K562 (cell line): ENCODE data around the gene DYNC1I2. TPM values are rescaled to one million over a fixed set of nuclear protein-coding genes. Genes with fewer than 3 reads are reported as not detected.
A peak's percentile ranks its signal among the peaks of the same experiment; 100 is the strongest.

Experiments
- CREB3L1 ChIP-seq: fragments of 450-650 bp; IDR thresholded peaks from 2 replicates; pipeline ENCODE4 v1.6.1; 2014; ENCODE audit warnings: low read depth, mild to moderate bottlenecking, moderate library complexity, borderline replicate concordance
- RNF2 ChIP-seq: sonication (generic); IDR thresholded peaks from 2 replicates; pipeline ENCODE4 v1.6.1; 2016
- YY1 ChIP-seq, 3 experiments: IDR thresholded peaks; 2 replicates each; pipeline ENCODE4 v1.6.1; 2011; ENCODE audit warnings: low read length in 2 of 3, mild to moderate bottlenecking in 2 of 3, moderate library complexity in 2 of 3, borderline replicate concordance in 1 of 3, control low read depth in 1 of 3, low read depth in 1 of 3; ENCODE audit not compliant: insufficient read depth in 3 of 3, insufficient replicate concordance in 2 of 3, control insufficient read depth in 1 of 3, insufficient read length in 1 of 3; ENCODE audit errors: extremely low read depth in 1 of 3
- ZBTB40 ChIP-seq, 2 experiments: fragments of 450-650 bp in 1 of 2; sonication (generic) in 1 of 2; formaldehyde crosslinking in 1 of 2; IDR thresholded peaks; 2 replicates each; pipeline versions ENCODE4 v1.7.1 to v1.9.0; 2016 to 2022; ENCODE audit warnings: inconsistent platforms in 1 of 2, mild to moderate bottlenecking in 1 of 2, missing genetic modification reagents in 1 of 2
- ZNF407 ChIP-seq: fragments of 450-650 bp; IDR thresholded peaks from 2 replicates; pipeline ENCODE4 v1.6.1; 2016; ENCODE audit warnings: low read depth
- polyA plus RNA-seq, 8 experiments: library from polyadenylated mRNA; depleted of rRNA in 4 of 8; stranded (reverse) in 5 of 8; unstranded in 3 of 8; fragments of >200 nt; fragmentation: Nextera tagmentation in 2 of 8; fragmentation: Illumina TruSeq in 1 of 8; extraction: Ambion mirVana in 2 of 8; extraction: Trizol in 1 of 8; gene quantifications; 2 replicates each; pipeline versions ENCODE4 v1.2.1 to v1.2.3, GENCODE V29; 2011 to 2014; ENCODE audit warnings: inconsistent platforms in 1 of 8, missing spikeins in 1 of 8
- total RNA-seq, 7 experiments: library from RNA; depleted of rRNA in 6 of 7; stranded (reverse); fragments of >200 nt in 6 of 7; fragmentation: Illumina TruSeq in 2 of 7; extraction: Trizol in 2 of 7; gene quantifications; 2 replicates each; pipeline versions ENCODE4 v1.2.1 to v1.2.3, GENCODE V29; 2011 to 2021; ENCODE audit warnings: low replicate concordance in 1 of 7

Gene DYNC1I2
- total and polyA plus RNA-seq, 9 of the 15 experiments (the other 6 are each of a cell fraction or from before 2014, with no cell fraction given) = 59.1 to 204 (median 100) TPM

- peak; percentile 79 for TF ChIP-seq ZBTB40 (IDR thresholded peaks at IDR 0.05)
- TF ChIP-seq ZBTB40 (CRISPR knock-in tag; IDR thresholded peaks at IDR 0.05) = no peak
- TF ChIP-seq YY1 (IDR thresholded peaks at IDR 0.05; ENCODE audit: borderline replicate concordance in 1 of 3, control insufficient read depth in 1 of 3, extremely low read depth in 1 of 3, insufficient read depth in 3 of 3, insufficient read length in 1 of 3, insufficient replicate concordance in 2 of 3, low read depth in 1 of 3, low read length in 2 of 3) = peak in 1 of 3 experiments; percentile 31
- peak; percentile 99 for TF ChIP-seq ZNF407
- TF ChIP-seq CREB3L1 = peak; percentile 93
- TF ChIP-seq RNF2 = peak; percentile 68; the same call in 1 of the 2 replicates
Observed at GRCh38 chr2:171687287-171688128, at the start of gene DYNC1I2 (continued).
